Measurements from ENCODE around the gene CTNNA2. TPM values are rescaled to one million over a fixed set of nuclear protein-coding genes. Genes with fewer than 3 reads are reported as not detected.

CTNNA2 gene
- total RNA-seq, 2 donors from 2014 or later: not detected

GRCh38 chr2:80438686-80439085 lies 925.8 kb downstream of the CTNNA2 start:
- no peak for ATAC-seq
- no peak for DNase-seq
- intact Hi-C loops (cut with DNase I): no loop called here

GRCh38 chr2:80454628-80455027 lies 941.8 kb downstream of the CTNNA2 start:
- DNase-seq (peak; percentile 37), ATAC-seq (peak; percentile 57 to 83)
- intact Hi-C loops (cut with DNase I): no loop called here

GRCh38 chr2:80459028-80459427 lies 946.2 kb downstream of the CTNNA2 start:
- ATAC-seq: no peak
- intact Hi-C loops (cut with DNase I): no loop called here
- no peak for DNase-seq

- ATAC-seq: no peak
- intact Hi-C loops (cut with DNase I): no loop called here
- no peak for DNase-seq
These were observed 948.8 kb downstream of the CTNNA2 start for GRCh38 chr2:80461505-80462197.

- intact Hi-C loops (cut with DNase I): no loop called here
- DNase-seq: no peak
- ATAC-seq: no peak
These were observed 949.8 kb downstream of the CTNNA2 start for GRCh38 chr2:80462654-80463053.

GRCh38 chr2:80464275-80464674 lies 951.4 kb downstream of the CTNNA2 start:
- intact Hi-C loops (cut with DNase I): no loop called here
- ATAC-seq: no peak
- DNase-seq: no peak

- DNase-seq (no peak), ATAC-seq (no peak)
- intact Hi-C loops (cut with DNase I): no loop called here
These were observed 954.5 kb downstream of the CTNNA2 start for GRCh38 chr2:80467262-80467811.

- ATAC-seq (no peak), DNase-seq (no peak)
- intact Hi-C loops (cut with DNase I): no loop called here
These were observed 956.6 kb downstream of the CTNNA2 start for GRCh38 chr2:80469428-80469827.

- no peak for ATAC-seq
- intact Hi-C loops (cut with DNase I): no loop called here
These were observed 960.2 kb downstream of the CTNNA2 start for GRCh38 chr2:80473069-80473468.

GRCh38 chr2:80473796-80474195 lies 960.9 kb downstream of the CTNNA2 start:
- intact Hi-C loops (cut with DNase I): no loop called here
- ATAC-seq: no peak

More at GRCh38 chr2:80473069-80473468, 960.2 kb downstream of the CTNNA2 start:
- DNase-seq: no peak

GRCh38 chr2:80475970-80476369 lies 963.1 kb downstream of the CTNNA2 start:
- intact Hi-C loops (cut with DNase I): no loop called here
- DNase-seq (no peak), ATAC-seq (no peak)

More at GRCh38 chr2:80473796-80474195, 960.9 kb downstream of the CTNNA2 start:
- DNase-seq: no peak

GRCh38 chr2:80476535-80477117 lies 963.8 kb downstream of the CTNNA2 start:
- no peak for ATAC-seq
- intact Hi-C loops (cut with DNase I): no loop called here
- DNase-seq: no peak

- ATAC-seq (no peak), DNase-seq (no peak)
- intact Hi-C loops (cut with DNase I): no loop called here
These were observed 969.4 kb downstream of the CTNNA2 start for GRCh38 chr2:80482276-80482675.

- intact Hi-C loops (cut with DNase I): no loop called here
- no peak for ATAC-seq
- DNase-seq: no peak
These were observed 976.9 kb downstream of the CTNNA2 start for GRCh38 chr2:80489717-80490116.

GRCh38 chr2:80490964-80491363 lies 978.1 kb downstream of the CTNNA2 start:
- intact Hi-C loops (cut with DNase I): no loop called here
- DNase-seq: no peak
- ATAC-seq: no peak

- no peak for ATAC-seq
- intact Hi-C loops (cut with DNase I): loop anchor here (5.0 kb wide), 2 partner anchors 169 to 424 kb away; no protein-coding TSS in a partner anchor
- no peak for DNase-seq
These were observed 983.5 kb downstream of the CTNNA2 start for GRCh38 chr2:80496346-80496745.

- intact Hi-C loops (cut with DNase I): loop anchor here (5.0 kb wide), 2 partner anchors 169 to 424 kb away; no protein-coding TSS in a partner anchor
- DNase-seq (no peak), ATAC-seq (no peak)
These were observed 983.9 kb downstream of the CTNNA2 start for GRCh38 chr2:80496775-80497174.

- intact Hi-C loops (cut with DNase I): loop anchor here (2.0 to 5.0 kb wide), 3 partner anchors 172 to 427 kb away; no protein-coding TSS in a partner anchor
- peak; percentile 32 for DNase-seq
- peak; percentile 76 to 77 for ATAC-seq
These were observed 986.2 kb downstream of the CTNNA2 start for GRCh38 chr2:80499095-80499494.

GRCh38 chr2:80501874-80502624 lies 989.2 kb downstream of the CTNNA2 start:
- no peak for DNase-seq
- ATAC-seq: no peak
- intact Hi-C loops (cut with DNase I): loop anchor here in 1 of 2 donors (5.0 kb wide), 1 partner anchor 430 kb away; no protein-coding TSS in a partner anchor

GRCh38 chr2:80506563-80506962 lies 993.7 kb downstream of the CTNNA2 start:
- no peak for ATAC-seq
- intact Hi-C loops (cut with DNase I): no loop called here
- no peak for DNase-seq

Data from left cardiac atrium (tissue), 4 donors.